Effector CD8-positive, alpha-beta T cell (primary cell): ENCODE results near the gene TAGAP.
"Not testable (repeated sequence)": the region's sequence is repeated elsewhere in the genome, so short reads cannot be mapped to it uniquely, and the experiment has no call there.

Experiments
- DNase-seq: peaks from one replicate; lab custom pipeline; 2025; lab: John Stamatoyannopoulos, UW

TAGAP gene

DNA sequence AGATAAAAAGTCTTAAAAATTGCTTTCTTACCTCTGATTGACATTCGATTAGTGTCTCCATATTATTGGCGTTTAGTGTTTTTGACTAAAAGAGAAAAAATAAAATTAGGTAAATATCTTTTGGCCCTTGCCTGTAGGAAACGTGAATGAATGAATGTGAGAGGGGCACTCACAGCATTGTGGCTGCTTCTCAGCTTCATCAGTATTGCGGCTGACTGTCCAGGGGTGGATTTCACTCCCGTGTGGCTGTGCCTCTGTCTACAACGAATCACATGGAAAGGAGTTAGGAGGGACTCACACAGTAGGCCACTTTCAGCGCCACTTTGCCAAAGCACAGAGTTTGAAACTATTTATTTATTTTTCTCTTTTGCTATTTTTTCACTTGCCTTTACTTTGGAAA, 844 bp downstream of the TAGAP start:
- no peak for DNase-seq

- no peak for DNase-seq
These were observed 1.5 kb downstream of the TAGAP start for GRCh38 chr6:159043251-159043650.

DNA sequence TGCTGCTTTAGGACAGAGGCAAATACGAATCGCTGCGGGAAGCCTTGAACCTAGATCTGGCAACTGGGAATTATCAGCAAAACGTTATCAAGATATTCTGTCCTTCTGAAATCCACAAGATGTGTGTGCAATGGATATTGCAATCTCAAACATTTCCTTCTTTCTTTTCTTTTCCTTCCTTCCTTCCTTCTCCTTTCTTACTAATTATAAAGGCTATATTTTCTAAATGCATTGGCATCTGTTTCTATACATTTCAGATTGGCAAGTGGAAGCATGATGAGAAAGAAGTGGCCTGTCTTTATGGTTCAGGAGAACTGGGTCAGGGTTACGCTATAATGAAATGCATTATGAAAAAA, 2.0 kb downstream of the TAGAP start:
- no peak for DNase-seq

DNA sequence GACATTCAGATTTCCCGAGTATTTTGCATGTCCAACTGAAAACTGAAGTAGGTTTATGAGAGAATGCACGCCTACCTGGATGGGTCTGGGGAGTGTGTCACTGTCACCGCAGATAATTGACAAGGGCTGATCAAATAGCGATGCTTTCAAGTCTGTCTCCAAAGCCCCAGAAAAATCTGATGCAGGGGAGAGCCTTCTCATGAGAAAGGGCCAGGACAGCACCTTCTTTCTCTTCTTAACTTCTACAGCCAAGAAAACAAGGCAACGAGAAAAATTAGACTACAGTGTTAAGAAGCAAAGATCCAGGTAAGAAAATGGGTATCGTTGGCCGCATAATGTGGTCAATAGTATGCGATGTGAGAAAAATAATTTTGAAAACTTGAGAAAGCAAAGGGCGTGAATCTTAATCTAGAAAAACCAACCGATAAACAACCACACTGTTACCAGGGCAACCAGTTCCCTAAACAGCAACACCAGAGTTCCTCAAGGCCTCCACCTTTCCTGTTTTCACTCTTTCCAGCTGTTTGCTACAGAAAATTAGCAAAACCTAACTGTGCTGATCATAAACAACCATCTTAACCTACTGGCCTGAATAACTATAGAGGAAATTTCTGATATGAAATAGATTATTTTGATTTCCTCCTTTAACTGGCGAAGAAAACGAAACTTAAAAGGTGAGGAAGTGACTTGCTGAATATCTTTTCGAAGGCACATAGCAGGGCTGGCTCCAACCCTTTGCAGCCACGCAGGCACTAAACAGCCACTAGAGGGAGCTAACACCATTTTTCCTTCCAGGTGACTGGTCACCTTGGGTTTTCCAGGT, 2.6 kb downstream of the TAGAP start:
- peak; percentile 59 for DNase-seq

DNA sequence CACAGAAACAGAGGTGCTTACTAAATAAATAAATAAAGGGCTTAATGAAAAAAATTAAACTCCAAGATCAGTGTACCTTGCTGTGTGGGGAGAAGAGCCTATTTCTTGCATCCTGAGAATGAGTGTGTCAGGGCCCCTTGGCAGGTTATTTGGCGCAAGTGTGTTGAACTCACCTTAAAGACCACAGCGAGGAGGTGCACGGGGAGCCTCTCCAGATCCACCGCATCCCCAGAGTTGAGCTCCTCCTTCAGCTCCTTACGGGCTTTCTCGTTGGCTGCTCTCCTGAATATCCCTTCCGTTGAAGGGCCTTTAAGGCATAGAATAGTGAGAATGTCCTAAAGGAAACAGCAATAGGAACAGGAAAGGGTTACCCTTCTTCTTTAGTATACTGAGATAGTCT, 3.6 kb downstream of the TAGAP start:
- no peak for DNase-seq

DNA sequence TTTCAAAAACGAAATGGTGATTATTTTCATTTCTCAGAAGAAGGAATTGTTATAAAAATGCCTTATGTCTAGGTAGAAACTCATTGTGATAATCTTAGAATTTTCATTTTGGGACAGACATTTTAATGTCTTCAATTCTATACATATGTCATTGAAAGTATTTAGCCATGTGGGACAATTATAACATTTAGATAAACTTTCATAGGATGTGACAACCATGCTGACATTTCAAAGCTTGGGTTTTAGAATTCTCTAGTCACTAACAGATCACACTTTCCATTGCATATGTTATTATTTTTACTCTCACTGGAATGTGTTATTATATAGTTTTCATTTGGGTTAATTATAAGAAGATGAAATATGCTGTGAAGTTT, 4.9 kb downstream of the TAGAP start:
- DNase-seq, result no peak

DNA sequence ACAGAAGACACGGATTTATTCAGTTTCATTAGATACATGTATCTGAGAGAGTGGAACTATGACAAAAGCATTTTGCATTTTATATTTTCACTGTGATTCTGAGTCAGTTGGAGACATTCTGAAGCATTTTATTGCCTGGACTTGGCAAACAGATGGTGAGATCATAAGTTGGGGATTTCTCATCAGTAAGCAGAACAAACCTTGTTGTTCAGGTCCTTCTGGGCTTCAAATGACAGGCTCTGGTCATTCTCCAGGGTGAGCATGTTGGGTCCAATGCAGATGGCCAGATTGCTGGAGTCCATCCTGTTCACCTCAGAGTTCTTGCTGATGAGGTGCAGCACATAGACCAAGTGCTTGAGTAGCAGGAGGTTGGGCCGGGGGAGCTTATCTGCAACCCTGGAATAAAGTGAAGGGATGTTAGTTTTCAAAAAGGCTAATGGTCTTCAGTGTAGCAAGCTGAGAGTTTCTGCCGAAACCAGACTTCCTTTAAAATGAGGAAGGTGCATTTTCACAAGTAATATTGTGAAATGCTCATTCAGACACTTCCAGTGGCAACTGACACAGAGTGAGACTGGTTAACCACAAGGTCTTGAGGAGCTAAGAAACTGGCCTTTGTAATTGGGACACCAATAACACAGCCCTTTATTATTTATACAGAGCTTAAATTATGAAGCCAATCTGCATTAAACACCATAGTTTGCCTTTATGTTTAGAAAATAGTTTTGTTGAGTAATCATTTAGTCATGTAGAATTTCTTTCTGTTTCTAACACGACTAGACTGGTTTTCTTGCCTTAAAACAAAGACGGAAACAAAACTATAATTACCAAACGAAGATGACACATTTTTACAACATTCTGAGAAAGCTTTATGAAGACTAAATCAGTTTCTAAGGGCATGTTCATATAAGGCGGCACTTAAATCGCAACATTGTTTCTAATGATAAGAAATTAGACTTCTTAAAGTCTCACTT, 5.6 kb downstream of the TAGAP start:
- DNase-seq, result no peak

DNA sequence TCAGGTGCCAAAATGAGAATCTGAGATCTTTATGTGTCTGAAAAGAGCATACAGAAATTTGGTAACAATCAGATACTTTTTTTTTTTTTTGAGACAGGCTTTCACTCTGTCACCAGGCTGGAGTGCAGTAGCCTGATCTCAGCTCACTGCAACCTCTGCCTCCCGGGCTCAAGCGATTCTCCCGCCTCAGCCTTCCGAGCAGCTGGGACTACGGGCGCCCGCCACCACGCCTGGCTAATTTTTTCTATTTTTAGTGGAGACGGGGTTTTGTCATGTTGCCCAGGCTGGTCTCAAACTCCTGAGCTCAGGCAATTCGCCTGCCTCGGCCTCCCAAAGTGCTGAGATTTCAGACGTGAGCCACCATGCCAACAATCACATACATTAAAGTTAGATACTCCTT, 6.5 kb downstream of the TAGAP start:
- not testable (repeated sequence) for DNase-seq

- no peak for DNase-seq
These were observed 7.0 kb downstream of the TAGAP start for GRCh38 chr6:159037756-159038290.

DNA sequence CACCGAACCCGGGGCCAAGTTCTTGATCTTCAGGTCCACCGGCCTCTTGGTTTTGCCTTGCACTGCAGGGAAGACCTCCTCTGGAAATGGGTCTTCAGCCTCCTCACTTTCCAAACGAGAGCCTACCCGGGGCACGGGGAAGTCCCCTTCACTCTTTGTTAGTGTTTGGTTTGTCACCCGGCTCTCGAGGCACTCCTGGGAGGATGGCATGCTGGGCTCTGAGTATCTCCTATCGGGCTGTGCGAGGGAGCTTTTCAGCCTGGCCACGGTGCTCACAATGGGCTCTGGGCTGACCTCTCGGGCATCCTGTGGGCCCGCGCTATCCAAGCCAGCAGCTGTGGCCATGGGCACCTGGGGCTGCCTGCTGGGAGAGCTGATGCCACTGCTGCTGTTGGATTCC, 8.1 kb downstream of the TAGAP start:
- DNase-seq, result no peak

DNA sequence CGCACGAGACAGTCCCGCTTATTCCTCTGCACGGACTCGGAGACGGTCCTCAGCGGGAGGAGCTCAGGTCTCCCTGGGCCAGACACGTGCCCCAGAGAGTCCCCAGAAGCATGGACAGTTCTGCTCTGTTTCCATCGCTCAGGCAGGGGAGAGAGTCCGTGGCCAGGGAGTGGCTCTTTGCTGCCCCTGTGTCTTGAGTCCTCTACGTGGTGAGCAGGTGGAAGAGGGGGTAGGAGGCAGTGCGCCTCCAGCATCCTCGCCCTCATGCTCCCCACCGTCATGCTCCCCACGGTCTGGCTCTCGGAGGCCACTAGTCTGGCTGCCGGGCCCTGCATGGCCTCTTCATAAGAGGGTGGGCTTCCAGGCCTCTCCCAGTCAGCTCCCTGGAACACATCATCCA, 8.9 kb downstream of the TAGAP start:
- no peak for DNase-seq

DNA sequence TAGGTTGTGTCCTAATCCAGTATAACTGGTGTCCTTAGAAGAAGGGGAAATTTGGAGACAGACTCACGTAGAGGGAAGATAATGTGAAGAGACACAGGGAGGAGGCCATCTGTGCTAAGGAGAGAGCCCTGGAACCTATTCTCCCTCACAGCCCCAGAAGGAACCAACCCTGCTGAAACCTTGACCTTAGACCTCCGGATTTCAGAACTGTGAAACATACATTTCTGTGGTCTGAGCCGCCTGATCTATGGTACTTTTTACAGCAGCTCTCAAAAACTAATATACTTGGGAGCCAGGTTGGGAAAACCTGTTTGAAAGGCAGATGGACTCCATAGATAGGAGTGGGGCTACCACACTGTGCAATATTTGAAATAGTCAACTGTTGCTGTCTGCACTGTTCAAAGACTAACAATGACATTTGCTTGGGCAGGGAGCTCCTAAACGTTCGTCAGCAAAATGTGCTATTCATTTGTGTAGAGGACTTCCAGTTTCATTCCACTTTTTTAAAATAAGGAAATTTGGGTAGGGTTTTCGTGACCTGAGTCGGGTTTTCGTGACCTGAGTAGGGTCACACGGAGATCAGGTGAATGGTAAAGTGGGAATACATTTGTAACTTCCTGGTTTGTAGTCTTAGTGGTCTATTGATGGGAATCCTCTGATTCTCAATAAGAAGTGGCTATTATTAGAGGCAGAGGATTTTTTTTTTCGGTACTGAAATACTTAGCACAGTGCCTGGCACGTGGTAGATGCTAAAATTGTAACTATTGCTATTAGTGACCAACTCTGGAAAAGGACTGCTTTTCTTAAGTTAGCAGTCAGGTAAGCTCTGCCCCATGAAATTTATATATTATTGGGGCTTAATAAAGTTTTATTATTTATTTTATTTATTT, 11.4 kb downstream of the TAGAP start:
- no peak for DNase-seq

DNA sequence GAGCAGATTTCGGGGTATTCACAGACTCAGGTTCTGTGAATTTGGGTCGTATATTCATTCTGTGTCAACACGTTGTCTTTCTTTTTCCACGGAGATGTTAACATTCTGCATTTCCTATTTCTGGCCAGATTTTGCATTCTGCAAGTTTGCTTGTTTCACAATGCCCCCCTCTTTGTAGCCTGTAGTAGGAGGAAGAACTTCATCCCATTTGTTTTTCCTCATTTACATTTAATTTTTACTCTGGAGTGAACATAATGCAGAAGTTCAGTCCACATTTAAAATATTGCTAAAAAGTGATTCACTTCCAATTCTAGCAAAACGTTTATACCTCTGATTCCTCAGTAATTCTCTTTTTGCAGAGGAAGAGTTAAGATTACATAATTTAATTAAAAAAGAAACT, 12.9 kb downstream of the TAGAP start:
- DNase-seq, result no peak

DNA sequence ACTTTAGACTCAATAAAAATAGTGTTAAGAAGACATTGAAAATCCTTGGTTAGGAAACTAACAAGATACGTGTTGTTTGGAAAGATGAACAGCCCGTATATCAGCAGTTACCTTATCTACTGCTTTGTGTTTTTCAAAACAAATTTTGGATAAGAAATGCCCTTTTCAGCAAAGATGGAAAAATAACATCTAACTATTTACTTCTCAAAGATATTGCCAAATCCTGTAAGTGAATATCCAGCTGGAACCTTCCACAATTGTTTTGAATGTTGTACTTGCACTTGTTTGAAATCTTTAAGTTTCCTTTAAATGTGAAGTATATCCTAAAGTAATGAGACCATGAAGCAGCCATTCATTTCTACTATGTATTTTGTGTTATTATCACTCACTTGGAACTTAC, 14.6 kb downstream of the TAGAP start:
- DNase-seq, result no peak

GRCh38 chr6:159025224-159025623, 19.6 kb downstream of the TAGAP start:
- not testable (repeated sequence) for DNase-seq

DNA sequence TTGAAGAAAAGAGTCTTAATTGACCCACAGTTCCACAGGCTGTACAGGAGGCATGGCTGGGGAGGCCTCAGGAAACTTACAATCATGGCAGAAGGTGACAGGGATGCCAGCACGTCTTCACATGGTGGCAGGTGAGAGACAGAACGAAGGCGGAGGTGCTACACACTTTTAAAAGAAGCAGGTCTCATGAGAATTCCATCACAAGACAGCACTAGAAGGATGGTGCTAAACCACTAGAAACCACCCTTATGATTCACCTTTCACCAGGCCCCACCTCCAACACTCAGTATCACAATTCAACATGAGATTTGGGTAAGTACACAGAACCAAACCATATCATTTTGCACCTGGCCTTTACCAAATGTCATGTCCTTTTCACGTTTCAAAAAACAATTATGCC, 20.9 kb downstream of the TAGAP start:
- DNase-seq, result no peak

GRCh38 chr6:159020011-159020410, 24.8 kb downstream of the TAGAP start:
- DNase-seq, result no peak

- DNase-seq, result no peak
These were observed 26.8 kb downstream of the TAGAP start for GRCh38 chr6:159017757-159018559.

DNA sequence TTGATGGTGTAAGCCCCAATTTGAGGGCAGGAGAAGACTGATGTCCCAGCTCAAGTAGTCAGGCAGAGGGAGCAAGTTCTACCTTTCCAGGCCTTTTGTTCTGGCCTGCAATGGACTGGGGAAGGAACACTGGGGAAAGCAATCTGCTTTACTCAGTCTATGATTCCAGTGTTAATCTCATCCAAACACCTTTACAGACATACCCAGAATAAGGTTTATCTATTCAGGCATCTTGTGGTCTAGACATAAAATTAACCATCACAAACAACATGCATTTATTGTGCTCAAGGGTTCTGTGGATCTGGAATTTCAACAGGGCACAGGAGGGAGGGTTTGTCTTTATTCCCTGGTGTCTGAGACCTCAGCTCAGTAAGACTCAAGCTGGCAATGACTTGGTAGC, 30.4 kb downstream of the TAGAP start:
- DNase-seq, result no peak

- no peak for DNase-seq
These were observed 31.6 kb downstream of the TAGAP start for GRCh38 chr6:159013229-159013628.

- DNase-seq, result no peak
These were observed 32.6 kb downstream of the TAGAP start for GRCh38 chr6:159012201-159012600.
